GM21367 (cell line): ENCODE results near the gene CDH6.

ENCODE experiments used
- ATAC-seq: cut with Tn5 transposase; IDR thresholded peaks from one replicate; pipeline ENCODE4 v1.9.1; 2021; ENCODE audit not compliant: unreplicated experiment

Gene CDH6

DNA sequence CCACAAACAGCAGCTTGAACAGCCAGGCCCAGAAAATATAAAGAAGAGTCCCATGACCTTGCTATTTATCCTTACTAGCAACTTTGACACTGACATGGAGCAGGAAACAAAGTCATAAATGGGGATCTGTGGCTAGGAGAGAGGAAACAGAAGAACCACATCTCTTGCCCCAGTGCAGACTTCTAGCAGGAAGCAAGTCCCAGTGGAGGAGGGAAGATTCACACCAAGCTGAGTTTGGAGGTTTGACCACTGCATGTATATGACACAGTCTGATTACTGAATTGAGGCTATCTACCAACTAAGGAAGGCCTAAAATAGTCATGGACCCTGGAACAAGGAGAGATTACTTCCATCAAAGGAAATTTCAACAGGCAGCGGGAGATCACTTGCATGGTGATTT lies 51.4 kb downstream of the CDH6 start:
- no peak for ATAC-seq

DNA sequence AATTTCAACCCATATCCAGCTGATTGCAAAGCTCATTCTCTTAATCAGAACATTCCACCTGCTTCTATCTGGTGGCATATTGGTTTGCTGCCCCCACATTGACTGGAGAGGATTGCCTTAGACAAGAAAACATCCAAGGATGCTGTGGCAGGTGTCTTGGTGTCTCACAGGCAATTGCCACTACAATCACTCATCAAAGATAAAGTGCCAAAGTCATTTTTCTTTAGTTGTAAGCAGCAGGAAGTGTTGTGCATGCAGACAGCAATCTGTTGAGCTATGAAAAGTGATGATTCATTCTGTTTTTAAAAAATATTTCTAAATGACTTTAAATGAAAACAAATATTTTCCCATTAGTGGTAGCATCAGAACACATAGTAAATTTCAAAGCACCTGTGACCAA lies 53.9 kb downstream of the CDH6 start:
- no peak for ATAC-seq

DNA sequence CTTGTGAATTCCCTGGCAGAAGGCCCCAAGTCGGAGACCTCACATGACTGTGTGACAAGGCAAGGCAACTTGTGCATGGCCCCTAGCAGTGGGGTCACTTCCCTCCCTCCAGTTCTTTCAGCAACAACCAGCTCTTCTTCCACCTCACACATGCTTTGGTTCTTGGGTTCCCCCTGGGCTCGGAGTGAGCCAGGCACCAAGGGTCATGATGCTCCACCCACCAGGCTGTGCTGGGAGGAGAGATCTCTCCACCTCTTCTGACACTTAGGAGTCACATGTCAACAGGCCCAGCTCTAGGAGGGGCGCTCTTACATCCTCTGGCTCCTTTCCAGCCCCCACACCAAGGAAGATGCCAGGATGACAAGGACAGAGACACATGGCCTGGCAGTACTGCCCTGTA lies 56.7 kb downstream of the CDH6 start:
- no peak for ATAC-seq

DNA sequence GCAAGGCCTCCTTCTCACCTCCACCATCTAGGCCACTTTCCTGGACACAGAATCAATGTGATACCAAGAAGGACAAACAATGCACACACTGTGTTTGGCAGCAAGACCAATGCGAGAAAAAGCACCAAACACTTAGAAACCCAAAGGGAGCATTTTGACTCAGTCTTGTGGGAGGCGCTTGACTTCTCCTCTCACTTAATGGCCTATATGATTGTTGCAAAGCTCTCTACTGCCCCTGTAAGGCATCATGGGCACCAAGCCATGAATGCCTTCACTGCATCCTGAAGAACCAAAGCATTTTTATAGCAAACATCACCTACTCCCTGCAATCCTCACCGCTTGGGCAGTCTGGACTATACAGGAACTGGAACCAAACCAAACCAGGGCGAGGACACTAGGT lies 57.5 kb downstream of the CDH6 start:
- no peak for ATAC-seq

DNA sequence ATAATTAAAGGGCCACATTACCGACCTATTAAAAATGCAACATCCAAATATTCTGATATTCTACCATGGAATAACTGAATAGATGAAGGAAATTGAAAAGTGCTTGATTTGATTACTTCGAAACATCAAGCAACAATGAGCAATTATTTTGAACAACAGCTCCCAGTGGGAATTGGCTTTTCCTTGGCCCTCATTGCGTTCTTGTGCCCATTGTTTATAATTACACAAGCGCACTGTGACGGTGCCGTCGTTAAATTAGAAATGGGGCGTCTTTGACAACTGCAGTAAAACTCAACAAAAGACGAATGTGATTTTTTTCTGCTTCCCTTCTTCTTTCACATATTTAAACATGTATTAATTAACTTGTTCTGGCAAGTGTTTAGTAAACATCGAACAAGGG lies 61.6 kb downstream of the CDH6 start:
- no peak for ATAC-seq

DNA sequence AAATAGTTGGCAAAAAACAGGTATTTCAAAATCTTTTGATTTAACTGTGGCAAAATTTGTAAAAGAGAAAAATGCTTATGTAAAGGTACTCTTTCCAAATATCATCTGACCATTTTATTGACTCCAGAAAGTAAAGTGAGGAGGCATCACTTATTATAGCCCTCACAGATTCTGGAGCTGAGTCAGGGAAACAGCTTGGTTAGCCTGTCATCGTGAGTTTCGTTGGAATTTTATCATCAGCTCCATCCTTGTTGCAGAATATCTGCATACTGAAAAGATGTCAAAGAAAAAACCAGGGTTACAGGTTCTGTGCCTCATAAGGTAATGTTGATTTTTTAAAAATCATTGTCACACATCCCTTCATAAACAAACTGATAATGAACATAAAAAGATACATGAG lies 74.8 kb downstream of the CDH6 start:
- ATAC-seq = no peak

DNA sequence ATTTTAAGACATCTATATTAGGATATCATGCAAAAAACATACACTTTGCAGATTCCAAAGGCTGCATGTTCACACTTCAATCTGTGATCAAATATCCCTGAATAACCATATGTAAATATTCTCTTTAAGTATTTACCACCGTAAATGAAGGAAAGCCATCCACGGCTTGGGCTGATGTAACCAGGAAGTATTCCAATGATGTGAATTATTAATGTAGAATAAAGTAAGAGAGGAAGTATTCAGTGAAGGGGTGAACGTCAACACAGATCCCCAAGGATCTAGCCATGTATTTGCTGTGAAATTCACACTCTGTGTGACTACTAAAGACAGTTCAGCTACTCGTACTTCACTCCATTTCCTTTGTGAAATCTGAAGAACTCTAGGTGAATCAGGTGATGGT lies 75.2 kb downstream of the CDH6 start:
- no peak for ATAC-seq

DNA sequence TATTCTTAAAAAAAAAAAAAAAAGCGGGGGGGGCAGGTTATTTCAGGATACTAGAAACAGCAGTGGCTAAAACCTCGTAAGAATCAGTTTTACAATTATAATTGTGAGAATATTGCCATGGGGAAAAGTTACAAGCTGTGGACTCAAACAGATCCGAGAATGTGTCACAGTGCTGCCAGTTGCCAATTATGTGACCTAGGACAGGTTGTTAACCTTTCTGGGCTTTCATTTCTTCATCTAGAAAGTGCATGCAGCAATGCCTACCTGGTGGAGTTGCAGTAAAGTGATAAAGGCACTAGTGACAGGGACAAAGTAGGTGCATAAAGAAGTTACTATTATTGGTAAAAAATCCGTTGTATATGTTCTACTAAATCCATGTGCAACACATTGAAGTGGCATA lies 75.8 kb downstream of the CDH6 start:
- no peak for ATAC-seq

DNA sequence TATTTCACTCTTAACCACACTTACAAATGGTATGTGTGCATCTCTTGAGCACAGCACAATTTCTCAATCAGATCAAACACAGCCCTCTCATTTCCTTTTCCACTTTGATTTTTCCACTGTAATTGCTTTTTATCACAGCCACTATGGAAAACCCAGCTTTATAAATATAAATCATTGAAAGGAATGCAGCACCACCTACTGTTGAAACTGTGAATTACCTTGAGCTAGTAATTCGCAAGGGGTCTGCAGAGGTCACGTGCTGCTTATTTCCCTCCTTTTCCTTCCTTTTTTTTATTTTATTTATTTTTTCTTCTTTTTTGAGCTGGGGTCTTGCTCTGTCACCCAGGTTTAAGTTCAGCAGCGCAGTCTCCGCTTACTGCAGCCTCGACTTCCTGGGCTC lies 76.9 kb downstream of the CDH6 start:
- ATAC-seq = no peak

DNA sequence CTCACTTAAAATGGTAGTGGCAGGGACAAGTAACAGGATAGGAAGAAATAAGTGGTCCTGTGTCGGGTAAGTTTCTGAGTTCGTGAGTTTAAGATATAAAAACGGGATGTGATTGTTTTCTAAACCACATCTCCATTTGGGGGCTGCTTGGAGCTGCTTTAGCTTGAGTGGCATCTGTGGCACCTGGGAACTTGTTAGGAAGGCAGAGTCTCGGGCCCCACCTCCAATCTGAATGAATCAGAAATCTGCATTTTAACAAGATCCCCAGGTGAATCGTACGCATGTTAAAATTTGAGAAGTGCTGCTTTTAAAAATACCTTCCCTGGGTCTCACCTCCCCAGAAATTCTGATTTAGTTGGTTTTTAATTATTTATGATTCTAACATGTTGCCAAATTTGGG lies 78.1 kb downstream of the CDH6 start:
- ATAC-seq = no peak

DNA sequence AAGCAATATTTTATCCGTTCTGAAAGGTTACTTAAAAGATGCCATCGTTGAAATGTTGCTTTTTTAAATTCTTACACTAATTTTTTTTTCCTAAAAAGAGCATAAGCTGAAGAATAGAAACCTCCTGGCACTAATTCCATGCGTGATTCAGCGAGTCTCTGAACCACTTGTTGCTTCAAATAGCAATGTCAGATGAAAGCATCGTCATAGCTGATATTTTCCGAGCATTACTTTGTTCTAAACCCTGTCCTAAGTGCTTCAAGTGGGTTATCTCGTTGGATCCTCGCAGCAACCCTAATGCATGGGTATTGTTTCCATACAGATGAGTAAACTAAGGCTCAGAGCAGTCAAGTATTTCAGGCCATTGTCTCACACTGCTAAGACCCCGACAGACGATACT lies 79.7 kb downstream of the CDH6 start:
- no peak for ATAC-seq

DNA sequence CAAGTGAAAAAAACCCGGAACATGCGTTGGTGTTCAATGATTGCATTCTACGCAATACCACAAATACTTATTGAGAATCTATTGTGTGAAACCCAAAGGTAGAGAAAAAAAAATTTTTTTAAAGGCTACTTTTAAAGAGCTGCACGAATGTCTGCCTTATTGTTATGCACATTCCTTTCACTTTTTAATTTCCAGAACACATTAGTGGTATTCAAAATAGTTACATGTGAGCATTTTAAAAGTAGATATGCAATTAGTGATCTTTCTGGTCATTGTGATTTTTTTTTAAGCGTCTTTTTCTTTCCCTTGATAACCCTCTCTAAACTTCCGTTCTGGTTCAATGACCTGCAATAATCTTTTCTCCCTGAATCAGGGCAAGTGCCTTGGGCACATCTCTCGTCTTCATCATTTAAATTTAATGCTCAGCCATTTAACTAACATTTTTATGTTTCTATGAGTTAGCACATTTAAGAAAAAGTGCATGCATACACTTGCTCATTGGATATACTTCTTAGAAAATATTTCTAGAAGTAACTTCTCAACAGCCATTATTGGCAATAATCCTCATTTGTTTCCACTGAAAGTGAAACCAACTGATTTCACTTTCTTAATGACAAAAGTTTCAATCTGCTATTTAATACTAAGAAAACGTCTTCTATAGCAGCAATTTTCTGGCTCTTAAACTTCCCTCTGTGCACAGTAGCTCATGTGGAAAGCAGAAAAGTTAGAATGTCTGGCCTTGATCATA lies 80.3 kb downstream of the CDH6 start:
- ATAC-seq = peak; percentile 79

DNA sequence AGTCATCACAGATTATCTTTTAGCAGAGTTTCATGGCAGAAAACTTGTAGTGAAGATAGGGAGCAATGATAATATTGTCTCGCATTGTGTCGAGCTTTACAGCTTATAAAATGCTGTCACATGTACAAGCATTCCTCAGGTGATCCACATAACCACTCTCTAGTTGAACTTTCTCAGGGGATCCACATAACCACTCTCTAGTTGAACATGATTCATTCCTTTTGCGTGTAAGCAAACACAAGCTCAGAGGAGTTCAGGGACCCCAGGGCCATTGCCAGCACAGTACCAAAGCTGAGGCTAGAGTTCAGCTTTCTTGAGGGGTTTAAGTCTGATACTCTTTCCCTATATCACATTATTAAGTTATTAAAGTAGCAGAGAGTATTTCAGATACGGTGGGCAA lies 86.7 kb downstream of the CDH6 start:
- no peak for ATAC-seq

DNA sequence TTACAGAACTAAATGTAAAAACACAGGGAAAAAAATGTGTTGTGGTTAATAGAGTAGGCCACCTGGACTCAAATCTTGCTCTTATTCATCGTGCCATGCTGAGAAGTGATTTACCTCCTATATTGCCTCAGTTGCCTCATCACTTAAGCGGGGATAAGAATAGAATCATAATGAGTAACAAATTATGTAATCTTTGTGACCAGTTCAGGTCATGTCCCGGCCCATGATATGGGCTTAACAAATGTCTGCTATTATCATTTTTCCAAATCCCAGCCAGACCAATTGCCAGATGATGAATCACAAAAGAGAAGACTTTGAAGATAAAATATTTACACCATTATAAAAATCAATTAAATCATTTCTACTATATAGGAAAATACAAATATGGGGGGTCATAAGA lies 89.8 kb downstream of the CDH6 start:
- ATAC-seq = no peak

DNA sequence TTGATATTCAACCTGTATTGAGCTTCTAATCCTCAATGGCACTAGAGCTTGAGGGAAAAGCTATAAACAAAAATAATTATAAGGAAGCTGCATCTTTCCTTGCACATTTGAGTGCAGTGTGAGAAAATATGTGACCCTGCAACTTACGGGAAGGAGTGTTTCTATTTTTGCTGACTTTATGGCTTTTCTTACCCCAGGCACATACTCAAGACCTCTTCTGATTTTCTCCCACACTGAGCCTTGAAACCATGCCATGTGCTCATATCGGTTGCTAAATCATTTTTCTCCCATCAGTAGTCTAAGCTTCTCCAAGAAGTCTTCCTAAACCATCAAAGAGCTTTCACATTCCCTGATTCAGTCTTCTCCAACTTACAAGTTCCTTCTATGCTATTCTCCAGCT lies 91.5 kb downstream of the CDH6 start:
- ATAC-seq = no peak

DNA sequence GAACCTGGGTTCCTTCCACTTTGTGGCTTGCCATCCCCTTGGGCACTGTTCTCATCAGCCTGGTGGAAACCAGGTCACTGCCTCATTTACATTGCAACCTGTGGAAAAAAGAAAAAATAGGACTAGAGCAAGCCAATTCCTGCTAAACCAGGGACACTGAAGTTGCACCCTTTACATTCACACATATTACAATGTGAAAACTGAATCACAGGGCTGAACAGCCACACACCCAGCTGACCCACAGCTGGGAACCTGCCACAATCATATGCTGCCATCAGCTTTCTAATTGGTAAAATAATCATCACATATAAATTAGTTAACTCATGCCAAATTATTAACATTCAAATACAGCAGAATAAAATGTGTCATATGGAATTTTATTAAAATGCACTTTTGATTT lies 94.5 kb downstream of the CDH6 start:
- no peak for ATAC-seq

DNA sequence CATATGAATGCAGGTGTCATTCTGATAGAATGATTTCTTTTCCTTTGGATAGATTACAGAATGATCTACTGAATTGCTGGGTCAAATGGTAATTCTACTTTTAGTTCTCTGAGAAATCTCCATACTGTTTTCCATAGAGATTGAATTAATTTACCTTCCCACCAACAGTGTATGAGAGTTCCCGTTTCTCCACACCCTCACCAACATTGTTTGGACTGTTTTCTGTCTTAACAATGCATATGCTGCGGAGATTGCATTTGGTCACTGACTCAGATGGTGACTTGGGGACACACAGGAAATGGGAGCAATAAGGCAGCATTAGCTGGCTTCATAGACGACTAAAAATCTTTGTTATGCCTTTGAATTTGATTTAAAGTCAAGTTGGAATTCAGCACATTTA lies 95.9 kb downstream of the CDH6 start:
- ATAC-seq = no peak

DNA sequence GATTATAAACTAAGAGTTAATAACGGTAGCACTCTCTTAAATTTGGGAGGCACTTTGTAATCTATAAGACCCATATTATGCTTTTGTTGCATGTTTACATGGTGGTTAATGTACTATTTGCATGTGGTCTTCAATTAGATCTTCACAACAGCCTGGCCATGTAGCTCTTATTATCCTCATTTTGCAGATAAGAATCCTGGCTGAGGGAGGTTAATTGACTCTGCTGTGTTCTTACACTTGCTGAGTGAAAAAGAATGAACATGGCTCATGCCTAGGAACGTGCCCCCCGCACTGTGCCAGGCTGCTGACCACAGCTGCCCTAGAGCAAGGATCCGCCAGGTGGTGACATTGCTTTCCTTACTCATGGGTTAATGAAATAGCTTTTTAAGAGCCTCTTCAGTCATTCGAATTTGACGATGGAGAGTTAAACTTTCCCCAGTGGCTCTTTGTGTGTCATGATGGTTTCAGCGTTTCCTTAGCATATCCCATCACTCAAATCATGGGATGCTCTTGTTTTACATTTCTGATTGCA lies 97.9 kb downstream of the CDH6 start:
- ATAC-seq = no peak

DNA sequence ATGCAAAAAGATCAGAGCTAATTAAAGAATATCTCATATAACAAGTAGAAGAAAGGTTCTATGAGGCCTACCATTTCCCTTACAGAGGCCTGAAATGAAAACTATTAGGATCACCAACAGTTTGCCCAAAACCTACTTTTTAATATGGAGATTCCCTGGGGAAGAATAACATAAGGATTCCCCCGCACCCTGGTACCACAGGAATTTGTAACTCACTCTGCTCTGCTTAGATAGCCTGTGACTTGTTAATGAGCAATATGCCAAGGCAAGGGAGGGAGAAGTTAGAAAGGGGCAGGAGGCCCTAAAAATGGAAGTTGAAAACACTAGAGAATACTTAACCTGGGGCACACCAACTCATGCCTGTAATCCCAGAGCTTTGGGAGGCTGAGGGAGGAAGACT lies 107.0 kb downstream of the CDH6 start:
- no peak for ATAC-seq

DNA sequence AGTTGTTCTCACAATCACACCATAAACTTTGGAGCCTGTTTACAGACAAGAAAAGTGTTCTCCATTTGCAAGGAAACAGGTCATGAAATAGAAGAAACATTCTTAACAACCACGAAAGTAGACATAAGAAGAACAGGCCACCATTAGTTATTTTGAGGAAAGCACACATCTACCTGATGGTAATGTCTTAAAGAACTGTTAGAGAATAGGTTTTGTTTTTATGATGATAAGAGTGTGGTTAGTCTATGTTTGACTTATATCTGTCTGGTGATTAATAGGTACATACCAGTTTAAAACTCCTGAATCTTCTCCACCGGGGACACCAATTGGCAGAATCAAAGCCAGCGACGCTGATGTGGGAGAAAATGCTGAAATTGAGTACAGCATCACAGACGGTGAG lies 108.3 kb downstream of the CDH6 start:
- ATAC-seq = no peak

DNA sequence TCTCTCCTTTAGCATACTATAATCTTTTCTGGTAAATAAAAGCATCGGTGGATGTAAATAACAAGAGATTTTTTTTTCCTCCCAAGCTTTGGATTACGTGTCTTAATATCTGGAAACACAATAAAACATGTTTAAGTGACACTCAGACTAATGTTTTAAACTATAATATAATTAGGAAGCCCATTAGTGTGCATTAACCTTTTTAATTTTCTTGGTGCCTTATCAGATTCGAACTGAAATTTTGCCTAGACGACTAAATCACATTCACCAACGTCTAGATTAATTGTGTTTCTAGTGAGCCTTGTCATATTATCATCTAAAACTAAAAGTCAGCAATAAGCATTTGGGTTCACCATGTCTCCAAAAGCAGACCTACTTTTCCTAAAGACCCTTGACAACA lies 110.2 kb downstream of the CDH6 start:
- no peak for ATAC-seq

DNA sequence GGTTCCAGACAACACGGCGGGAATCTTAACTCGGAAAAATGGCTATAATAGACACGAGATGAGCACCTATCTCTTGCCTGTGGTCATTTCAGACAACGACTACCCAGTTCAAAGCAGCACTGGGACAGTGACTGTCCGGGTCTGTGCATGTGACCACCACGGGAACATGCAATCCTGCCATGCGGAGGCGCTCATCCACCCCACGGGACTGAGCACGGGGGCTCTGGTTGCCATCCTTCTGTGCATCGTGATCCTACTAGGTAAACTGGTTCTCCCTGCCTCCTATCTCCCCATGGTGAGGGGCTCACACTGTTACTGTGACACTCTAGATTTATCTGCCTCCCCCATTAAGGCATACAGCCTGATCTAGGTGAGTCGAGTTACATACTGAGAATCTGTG lies 124.2 kb downstream of the CDH6 start:
- ATAC-seq = no peak

DNA sequence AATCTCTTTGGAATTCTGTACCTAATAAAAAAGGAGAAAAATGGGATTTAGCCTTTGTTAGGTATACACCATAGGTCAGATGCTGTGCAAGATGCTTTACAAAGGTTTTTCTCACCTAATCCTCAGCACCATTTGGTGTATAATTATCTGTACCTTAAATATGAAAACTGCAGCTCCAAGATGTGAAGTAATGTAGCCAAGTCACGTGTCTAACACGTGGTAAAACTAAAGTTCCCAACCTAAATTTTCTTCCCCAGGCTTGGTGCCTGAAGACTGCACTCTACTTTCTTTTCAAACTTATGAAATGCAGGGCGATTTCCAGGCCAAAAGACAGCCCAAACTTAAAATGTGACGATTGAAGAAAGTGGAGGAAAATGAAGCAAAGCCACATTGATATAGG lies 125.8 kb downstream of the CDH6 start:
- ATAC-seq = no peak
